Epithelial cell of esophagus (primary cell): Measurements from ENCODE around the gene PNPLA2.
A peak's percentile ranks its signal among the peaks of the same experiment; 100 is the strongest.

Experiments
- DNase-seq: peaks from one replicate; pipeline ENCODE4 v3.0.0; 2010; ENCODE audit warnings: low read depth
- H3K4me3 ChIP-seq: 2 replicates; pipeline ENCODE4 v1.5.1; 2011; ENCODE audit warnings: mild to moderate bottlenecking, low read length, control low read depth
- TF ChIP-seq, protein P1 (sequence below): IDR thresholded peaks from 2 replicates; pipeline ENCODE4 v1.5.1; 2011; ENCODE audit warnings: low read depth, mild to moderate bottlenecking, low read length, control low read depth, inconsistent platforms; ENCODE audit not compliant: insufficient read depth; ENCODE audit errors: missing control alignments

PNPLA2 gene

DNA sequence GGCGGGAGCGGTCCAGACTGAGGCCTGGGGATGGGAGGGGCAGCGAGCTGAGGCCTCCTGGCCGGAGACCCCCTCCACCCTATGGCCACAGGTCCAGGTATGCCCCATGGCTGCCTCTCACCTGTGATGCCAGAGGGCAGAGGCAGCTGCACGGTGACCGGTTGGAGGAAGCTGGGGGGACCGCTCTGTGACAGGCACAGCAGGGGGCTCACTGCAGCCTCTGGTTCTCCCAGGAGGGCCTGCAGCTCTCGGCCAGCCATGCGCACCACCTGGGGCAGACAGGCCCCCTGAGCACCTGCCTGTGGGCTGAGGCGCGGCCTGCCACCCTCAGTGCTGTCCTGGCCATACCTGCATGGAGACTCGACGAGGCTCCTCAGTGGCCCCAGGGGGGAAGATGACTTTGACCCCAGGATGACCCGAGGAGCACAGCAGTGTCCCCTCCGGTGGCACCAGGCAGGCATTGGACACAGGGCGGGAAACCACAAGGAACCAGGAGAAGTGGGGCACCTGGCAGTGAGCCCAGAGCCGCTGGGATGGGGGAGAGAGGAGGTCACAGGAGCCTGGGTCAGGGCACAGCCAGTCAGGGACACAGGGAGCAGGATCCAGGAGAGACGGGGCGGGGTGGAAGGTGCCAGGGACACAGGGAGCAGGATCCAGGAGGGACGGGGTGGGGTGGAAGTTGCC is 17.5 kb upstream of the PNPLA2 start:
- H3K4me3 ChIP-seq = no peak overlapping the region
- no peak for DNase-seq
- TF ChIP-seq, protein P1, sequence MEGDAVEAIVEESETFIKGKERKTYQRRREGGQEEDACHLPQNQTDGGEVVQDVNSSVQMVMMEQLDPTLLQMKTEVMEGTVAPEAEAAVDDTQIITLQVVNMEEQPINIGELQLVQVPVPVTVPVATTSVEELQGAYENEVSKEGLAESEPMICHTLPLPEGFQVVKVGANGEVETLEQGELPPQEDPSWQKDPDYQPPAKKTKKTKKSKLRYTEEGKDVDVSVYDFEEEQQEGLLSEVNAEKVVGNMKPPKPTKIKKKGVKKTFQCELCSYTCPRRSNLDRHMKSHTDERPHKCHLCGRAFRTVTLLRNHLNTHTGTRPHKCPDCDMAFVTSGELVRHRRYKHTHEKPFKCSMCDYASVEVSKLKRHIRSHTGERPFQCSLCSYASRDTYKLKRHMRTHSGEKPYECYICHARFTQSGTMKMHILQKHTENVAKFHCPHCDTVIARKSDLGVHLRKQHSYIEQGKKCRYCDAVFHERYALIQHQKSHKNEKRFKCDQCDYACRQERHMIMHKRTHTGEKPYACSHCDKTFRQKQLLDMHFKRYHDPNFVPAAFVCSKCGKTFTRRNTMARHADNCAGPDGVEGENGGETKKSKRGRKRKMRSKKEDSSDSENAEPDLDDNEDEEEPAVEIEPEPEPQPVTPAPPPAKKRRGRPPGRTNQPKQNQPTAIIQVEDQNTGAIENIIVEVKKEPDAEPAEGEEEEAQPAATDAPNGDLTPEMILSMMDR = no peak

DNA sequence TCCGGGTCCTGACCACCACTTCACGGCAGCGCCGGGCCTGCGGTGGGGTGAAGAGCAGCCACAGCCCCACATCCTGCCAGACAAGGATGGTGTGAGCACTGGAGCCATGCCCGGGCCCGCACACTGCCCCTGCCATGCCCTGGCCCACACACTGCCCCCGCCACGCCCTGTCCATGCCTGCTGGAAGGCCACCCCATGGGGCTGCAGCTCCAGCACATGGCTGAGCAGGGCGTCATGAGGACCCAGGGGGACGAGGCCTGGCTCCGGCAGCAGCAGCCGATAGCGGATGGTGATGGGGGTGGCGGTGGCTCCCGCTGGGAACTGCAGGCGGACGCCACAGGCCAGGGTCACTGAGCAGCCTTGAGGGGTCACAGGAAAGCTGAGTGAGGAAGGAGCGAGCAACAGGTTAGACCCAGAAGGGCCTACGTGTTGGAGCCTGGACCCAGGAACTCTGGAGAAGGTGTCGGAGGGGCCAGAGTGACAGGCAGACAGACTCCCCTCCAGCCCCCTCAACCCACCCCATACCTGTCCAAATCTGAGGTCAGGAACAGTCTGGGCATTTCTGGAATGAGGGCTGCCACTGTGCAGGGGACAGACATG is 16.6 kb upstream of the PNPLA2 start:
- no peak overlapping the region for H3K4me3 ChIP-seq
- TF ChIP-seq, protein P1 = no peak
- no peak for DNase-seq

DNA sequence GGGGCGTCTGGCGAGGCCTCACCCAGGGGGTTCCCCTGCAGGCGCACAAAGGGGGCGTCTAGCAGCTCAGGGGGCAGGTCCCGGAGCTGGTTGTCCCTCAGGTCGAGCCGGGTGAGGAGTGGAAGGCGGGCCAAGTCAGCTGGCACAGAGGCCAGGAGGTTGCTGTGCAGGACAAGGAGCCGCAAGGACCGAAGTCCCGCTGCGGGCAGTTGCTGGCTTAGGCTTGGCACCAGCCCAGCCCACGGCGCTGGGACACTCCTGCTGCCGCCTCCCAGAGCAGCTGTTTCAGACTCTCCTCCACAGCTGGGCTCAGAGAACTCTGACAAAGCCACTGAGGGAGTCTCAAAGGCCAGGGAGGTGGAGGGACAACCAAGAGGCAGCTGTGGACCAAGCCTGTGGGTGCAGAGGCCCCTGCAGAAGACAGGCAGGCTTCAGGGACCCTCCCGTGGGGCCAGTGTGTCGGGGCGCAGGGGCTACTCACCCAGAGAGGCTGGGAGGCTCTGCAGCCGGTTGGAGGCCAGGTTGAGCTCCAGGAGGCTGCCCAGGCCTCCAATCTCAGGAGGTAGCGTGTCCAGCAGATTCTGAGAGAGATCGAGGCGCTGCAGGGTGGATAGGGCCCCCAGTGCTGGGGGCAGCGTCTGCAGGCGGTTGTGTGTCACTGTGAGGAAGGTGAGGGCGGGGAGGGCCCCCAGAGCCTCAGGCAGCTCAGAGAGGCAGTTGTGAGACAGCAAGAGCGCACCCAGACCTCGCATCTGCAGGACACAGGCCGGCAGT is 15.8 kb upstream of the PNPLA2 start:
- H3K4me3 ChIP-seq = no peak overlapping the region
- TF ChIP-seq, protein P1 = no peak
- no peak for DNase-seq

DNA sequence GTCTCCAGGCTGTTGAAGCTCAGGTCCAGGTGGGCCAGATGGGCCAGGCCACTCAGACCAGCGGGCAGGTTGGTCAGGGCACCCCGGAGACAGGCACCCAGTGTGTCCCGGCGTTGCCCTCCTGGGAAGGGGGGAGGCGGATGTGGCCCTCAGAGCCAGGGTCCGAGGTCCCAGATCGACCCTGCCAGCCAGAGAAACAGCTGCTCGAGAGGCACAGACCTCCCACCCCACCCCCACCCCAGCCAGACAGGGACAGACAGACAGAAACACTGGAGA is 15.3 kb upstream of the PNPLA2 start:
- no peak overlapping the region for H3K4me3 ChIP-seq

DNA sequence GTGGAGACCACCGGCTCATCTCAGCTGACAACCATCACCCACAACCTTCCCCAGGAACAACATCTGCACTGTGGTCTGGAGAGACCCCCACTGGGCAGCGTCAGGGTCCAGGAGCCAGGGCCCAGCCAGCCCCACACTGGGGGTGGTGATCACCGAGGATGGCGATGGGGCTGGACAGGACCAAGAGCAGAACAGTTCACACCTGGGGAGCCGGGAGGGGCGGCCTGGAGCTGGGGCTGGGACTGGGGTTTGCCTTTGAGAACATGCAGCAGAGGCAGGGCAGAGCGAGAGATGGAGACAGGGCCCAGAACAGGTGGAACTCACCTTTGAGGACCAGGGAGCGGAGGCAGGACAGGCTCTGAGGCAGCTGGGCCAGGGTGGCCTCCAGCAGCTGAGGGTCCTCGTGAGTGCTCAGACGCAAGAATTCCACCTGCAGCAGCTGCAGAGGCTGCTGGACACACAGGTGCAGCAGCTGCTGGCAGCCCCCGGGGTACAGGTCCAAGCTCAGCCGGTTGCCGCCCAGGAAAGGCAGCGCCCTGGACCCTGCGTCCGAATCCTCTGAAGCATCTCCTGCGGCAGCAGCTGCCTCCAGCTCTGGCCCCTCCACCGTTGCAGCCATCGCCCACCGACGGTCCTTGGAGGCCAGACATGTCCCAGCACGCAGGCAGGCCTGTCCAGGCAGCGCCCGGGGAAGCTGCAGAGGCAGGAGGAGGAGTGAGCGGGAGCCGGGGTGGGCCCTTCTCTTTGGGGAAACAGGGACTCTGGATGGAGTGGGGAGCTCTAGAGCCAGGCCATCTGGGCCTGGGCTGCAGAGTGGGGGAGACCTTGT is 14.7 kb upstream of the PNPLA2 start:
- TF ChIP-seq, protein P1 = no peak
- H3K4me3 ChIP-seq = peak overlapping the region; percentile 75
- peak; percentile 77 for DNase-seq

More for the DNA sequence above, 15.3 kb upstream of the PNPLA2 start:
- no peak for DNase-seq
- TF ChIP-seq, protein P1 = no peak

DNA sequence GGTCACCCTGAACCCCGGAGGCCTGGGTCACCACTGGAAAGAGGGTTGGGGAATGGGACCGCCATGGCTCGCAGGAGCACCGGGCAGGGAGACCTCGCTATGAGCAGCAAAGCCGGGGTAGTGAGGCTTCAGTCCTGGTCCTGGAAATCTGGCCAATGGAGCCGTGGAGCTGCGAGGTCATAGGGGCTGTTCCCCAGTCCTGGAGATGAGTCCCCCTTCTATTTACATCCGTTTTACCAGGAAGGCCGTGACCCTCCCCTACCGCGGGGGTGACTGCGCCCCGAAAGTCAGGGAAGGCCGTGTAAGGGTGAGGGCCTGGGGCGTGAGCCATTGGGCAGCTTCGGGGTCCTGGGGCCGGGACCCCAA is 14.1 kb upstream of the PNPLA2 start:
- DNase-seq = no peak
- H3K4me3 ChIP-seq = peak overlapping the region; percentile 75
- TF ChIP-seq, protein P1 = no peak
